Stimulated activated CD4-positive, alpha-beta T cell treated with anti-CD3 and anti-CD28 coated beads, Interleukin-1b, Interleukin-23, amount 100 ng/mL, for 24 hours (primary cell): ENCODE measurements around the gene GNA15.
"Not testable (repeated sequence)": the region's sequence is repeated elsewhere in the genome, so short reads cannot be mapped to it uniquely, and the experiment has no call there.

ENCODE experiments used
- DNase-seq, 4 experiments: peaks; one replicate each; pipeline ENCODE4 v3.0.0-alpha.2; 2020; ENCODE audit warnings: low read depth in 4 of 4, low spot score in 1 of 4

Gene GNA15

GRCh38 chr19:3146677-3147100, 10.9 kb downstream of the GNA15 start:
- peak; percentile 47 to 52 (median 52) for DNase-seq

- no peak for DNase-seq
These were observed 12.7 kb downstream of the GNA15 start for GRCh38 chr19:3148503-3148902.

- DNase-seq: no peak
These were observed 13.3 kb downstream of the GNA15 start for GRCh38 chr19:3149089-3149488.

- DNase-seq: no peak
These were observed 14.0 kb downstream of the GNA15 start for GRCh38 chr19:3149526-3150505.

- no peak for DNase-seq
These were observed 15.0 kb downstream of the GNA15 start for GRCh38 chr19:3150739-3151329.

- DNase-seq: no peak
These were observed 16.0 kb downstream of the GNA15 start for GRCh38 chr19:3151563-3152418.

GRCh38 chr19:3152419-3152780, 16.6 kb downstream of the GNA15 start:
- DNase-seq: no peak

- DNase-seq: no peak
These were observed 17.7 kb downstream of the GNA15 start for GRCh38 chr19:3153286-3154230.

- not testable (repeated sequence) for DNase-seq
These were observed 18.6 kb downstream of the GNA15 start for GRCh38 chr19:3154447-3154846.

- peak in 3 of 4 experiments; percentile 57 to 88 (median 64) for DNase-seq
These were observed 19.3 kb downstream of the GNA15 start for GRCh38 chr19:3154957-3155736.

- no peak for DNase-seq
These were observed 21.4 kb downstream of the GNA15 start for GRCh38 chr19:3157096-3157845.

GRCh38 chr19:3159565-3159964, 23.7 kb downstream of the GNA15 start:
- no peak for DNase-seq

- no peak for DNase-seq
These were observed 24.4 kb downstream of the GNA15 start for GRCh38 chr19:3160219-3160618.

- DNase-seq: no peak
These were observed 25.6 kb downstream of the GNA15 start for GRCh38 chr19:3161453-3161852.

GRCh38 chr19:3162418-3163229, 26.8 kb downstream of the GNA15 start:
- DNase-seq: no peak

GRCh38 chr19:3163230-3163886, 27.5 kb downstream of the GNA15 start:
- peak in 1 of 4 experiments; percentile 56 for DNase-seq

GRCh38 chr19:3163943-3164342, 28.1 kb downstream of the GNA15 start:
- DNase-seq: no peak
